Measurements from ENCODE around the gene DNAJB7.
A peak's percentile ranks its signal among the peaks of the same experiment; 100 is the strongest.

DNAJB7 gene

DNA sequence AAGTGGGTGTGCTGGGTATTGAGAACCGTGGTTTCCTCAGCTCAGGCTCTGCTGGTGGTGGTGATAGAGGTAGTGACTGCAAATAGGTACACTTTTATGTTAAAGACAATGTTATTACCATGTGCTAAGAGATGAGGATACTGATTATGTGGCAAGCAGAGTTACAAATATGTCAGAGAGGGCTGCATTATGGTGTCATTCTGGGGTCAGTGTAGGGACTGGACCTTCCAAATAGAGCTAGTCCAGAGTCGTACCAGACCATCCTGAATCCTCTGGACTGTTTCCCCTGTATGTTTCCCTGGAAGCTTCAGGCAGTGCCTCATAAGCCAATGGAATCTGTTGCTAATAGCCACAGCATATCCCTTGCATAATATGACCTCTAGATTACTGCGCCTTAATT is at the start of gene DNAJB7:
DNAJB7 (minus strand) TSS at position 101 of the 400 bp plus-strand sequence. CDS start 119 bp downstream, outside the sequence.
- TF ChIP-seq, protein P1, sequence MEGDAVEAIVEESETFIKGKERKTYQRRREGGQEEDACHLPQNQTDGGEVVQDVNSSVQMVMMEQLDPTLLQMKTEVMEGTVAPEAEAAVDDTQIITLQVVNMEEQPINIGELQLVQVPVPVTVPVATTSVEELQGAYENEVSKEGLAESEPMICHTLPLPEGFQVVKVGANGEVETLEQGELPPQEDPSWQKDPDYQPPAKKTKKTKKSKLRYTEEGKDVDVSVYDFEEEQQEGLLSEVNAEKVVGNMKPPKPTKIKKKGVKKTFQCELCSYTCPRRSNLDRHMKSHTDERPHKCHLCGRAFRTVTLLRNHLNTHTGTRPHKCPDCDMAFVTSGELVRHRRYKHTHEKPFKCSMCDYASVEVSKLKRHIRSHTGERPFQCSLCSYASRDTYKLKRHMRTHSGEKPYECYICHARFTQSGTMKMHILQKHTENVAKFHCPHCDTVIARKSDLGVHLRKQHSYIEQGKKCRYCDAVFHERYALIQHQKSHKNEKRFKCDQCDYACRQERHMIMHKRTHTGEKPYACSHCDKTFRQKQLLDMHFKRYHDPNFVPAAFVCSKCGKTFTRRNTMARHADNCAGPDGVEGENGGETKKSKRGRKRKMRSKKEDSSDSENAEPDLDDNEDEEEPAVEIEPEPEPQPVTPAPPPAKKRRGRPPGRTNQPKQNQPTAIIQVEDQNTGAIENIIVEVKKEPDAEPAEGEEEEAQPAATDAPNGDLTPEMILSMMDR (IDR thresholded peaks at IDR 0.05; ENCODE audit: low read depth, low read length), result no peak
- DNase-seq (ENCODE audit: low read depth in 2 of 2), result no peak
- H3K4me3 ChIP-seq (replicated peaks in 1 of 2; ENCODE audit: low read depth in 2 of 2, low read length in 2 of 2), result no peak within 1 kb of the TSS

DNA sequence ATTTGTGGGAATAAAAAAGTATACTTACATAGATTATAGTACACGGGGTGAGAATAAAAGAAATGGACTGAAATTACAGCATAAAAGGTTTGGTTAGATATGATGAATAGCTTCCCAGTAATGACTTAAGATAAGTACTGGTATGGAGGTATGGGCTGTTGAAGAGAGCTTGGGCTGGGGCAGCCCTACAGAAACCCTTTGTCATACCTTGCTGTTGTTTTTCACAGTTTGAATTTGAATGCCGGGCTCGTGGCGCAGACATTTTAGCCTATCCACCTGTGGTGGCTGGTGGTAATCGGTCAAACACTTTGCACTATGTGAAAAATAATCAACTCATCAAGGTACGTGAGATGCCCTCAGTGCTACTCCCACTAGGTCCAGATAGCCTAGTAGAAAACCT is 47.0 kb upstream of the DNAJB7 start:
- DNase-seq (ENCODE audit: low read depth in 2 of 2), result no peak
- TF ChIP-seq, protein P1 (IDR thresholded peaks at IDR 0.05; ENCODE audit: low read depth, low read length), result no peak
- no peak overlapping the region for H3K4me3 ChIP-seq (replicated peaks in 1 of 2; ENCODE audit: low read depth in 2 of 2, low read length in 2 of 2)

DNA sequence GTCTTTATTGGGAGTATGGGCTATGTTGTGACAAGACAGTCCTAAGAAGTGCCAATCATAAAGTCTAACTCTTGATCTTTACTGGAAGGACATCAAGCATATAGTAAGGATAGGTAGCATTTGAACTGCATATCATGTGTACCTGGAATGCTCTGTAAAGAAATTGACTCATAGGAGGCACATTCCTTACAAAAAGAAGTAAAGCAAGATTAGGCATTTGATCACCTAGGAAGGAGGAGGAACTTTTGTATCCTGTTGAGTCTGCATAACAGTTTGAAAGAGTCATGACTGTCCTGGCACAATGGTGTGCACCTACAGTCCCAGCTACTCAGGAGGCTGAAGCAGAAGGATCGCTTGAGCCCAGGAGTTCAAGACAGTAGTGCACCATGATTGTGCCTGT is 42.2 kb upstream of the DNAJB7 start:
- no peak for DNase-seq (ENCODE audit: low read depth in 2 of 2)
- H3K4me3 ChIP-seq (replicated peaks in 1 of 2; ENCODE audit: low read depth in 2 of 2, low read length in 2 of 2), result no peak overlapping the region
- TF ChIP-seq, protein P1 (IDR thresholded peaks at IDR 0.05; ENCODE audit: low read depth, low read length), result no peak

DNA sequence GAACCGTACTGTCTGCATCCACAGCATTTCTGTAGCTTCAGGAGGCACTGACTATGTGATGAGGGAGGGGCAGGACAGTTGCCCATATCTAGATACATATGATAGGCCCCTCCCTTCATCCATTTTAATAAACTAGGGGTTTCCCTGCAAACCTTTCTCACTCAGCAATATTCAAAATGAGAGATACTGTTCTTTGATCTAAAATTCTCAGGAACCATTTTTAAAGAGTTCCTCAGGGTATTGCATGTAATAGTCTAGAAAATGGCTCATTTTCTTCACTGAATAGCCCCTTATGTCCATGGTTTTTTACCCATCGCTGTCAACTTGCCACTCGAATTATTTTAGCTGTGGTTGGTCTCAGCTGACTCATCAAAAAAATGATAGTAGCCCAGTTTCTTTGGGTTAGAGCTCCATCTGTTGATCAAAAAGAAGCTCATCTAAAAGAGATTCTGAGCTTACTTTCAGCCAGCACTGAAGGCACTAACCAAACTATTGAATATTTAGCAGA is 37.0 kb upstream of the DNAJB7 start:
- no peak overlapping the region for H3K4me3 ChIP-seq (replicated peaks in 1 of 2; ENCODE audit: low read depth in 2 of 2, low read length in 2 of 2)
- DNase-seq (ENCODE audit: low read depth in 2 of 2), result peak; percentile 70 to 72
- TF ChIP-seq, protein P1 (IDR thresholded peaks at IDR 0.05; ENCODE audit: low read depth, low read length), result peak; percentile 48

DNA sequence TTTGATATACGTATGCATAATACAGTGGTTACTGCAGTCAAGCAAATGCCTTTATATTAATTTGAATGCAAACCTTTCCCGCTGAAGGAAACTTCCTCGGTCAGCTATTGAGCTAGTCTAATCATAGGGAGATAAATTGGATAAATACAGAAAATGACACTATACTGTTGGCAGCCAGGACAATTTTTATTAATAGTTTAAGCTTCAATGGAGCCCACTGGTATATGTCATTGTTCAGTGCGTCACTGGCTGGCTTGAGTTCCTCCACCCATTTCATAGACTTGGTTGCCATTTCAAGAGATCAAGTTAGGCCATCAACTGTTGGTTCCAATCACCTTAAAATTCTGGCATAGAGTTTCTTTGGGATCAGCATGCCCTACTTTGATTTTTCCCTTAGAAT is 32.5 kb upstream of the DNAJB7 start:
- no peak overlapping the region for H3K4me3 ChIP-seq (replicated peaks in 1 of 2; ENCODE audit: low read depth in 2 of 2, low read length in 2 of 2)
- TF ChIP-seq, protein P1 (IDR thresholded peaks at IDR 0.05; ENCODE audit: low read depth, low read length), result no peak
- no peak for DNase-seq (ENCODE audit: low read depth in 2 of 2)

DNA sequence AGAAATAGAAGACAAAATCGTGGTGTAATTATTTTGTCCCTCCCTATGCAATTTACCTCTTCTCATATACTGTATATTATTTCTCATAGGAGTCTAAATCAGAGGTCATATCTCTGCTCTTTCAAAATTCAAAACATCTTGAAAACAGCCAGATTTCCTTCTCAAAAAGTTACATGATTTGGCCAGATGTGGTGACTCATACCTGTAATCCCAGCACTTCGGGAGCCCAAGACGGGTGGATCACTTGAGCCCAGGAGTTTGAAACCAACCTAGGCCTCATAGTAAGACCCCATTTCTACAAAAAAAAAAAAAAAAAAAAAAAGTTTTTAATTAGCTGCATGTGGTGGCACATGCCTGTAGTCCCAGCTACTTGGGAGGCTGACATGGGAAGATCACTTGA is 29.0 kb upstream of the DNAJB7 start:
- TF ChIP-seq, protein P1 (IDR thresholded peaks at IDR 0.05; ENCODE audit: low read depth, low read length), result no peak
- peak in 1 of 2 donors; percentile 34 for DNase-seq (ENCODE audit: low read depth in 2 of 2)
- H3K4me3 ChIP-seq (replicated peaks in 1 of 2; ENCODE audit: low read depth in 2 of 2, low read length in 2 of 2), result no peak overlapping the region

DNA sequence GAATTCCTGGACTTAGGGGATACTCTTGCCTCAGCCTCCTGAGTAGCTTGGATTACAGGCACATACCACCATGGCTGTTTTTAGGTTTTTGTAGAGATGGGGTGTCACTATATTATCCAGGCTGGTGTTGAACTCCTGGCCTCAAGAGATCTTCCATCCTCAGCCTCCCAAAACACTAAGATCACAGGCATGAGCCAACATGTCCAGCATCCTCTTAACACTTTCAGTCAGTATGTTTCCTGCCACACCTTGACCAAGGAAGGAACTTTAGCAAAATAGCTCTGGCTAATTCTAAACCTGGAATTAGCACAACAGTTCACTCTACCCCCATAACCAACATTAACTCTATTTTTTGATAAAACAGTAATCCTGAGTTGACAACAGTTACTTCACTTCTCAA is 27.2 kb upstream of the DNAJB7 start:
- TF ChIP-seq, protein P1 (IDR thresholded peaks at IDR 0.05; ENCODE audit: low read depth, low read length), result no peak
- no peak for DNase-seq (ENCODE audit: low read depth in 2 of 2)
- H3K4me3 ChIP-seq (replicated peaks in 1 of 2; ENCODE audit: low read depth in 2 of 2, low read length in 2 of 2), result no peak overlapping the region

All from cardiac fibroblast (primary cell).